ENCODE data around the gene ZDHHC14.
"Not testable (repeated sequence)": the region's sequence is repeated elsewhere in the genome, so short reads cannot be mapped to it uniquely, and the experiment has no call there.

Gene ZDHHC14

GRCh38 chr6:157709555-157709954, 328.6 kb downstream of the ZDHHC14 start:
- DNase-seq, result no peak

DNA sequence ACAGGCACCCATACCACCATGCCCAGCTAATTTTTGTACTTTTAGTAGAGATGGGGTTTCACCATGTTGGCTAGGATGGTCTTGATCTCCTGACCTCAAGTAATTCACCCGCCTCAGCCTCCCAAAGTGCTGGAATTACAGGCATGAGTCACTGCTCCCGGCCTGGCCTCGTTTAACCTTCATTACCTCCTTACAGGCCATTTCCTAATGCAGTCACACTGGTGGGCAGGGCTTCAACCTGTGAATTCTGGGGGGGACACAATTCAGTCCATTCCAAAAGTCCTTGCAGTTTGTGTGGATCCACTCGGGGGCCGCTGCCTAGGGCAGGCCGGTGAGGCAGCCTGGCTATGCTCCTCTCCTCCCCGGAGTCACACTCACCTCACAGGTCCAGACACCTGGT, 329.6 kb downstream of the ZDHHC14 start:
- no peak for DNase-seq

DNA sequence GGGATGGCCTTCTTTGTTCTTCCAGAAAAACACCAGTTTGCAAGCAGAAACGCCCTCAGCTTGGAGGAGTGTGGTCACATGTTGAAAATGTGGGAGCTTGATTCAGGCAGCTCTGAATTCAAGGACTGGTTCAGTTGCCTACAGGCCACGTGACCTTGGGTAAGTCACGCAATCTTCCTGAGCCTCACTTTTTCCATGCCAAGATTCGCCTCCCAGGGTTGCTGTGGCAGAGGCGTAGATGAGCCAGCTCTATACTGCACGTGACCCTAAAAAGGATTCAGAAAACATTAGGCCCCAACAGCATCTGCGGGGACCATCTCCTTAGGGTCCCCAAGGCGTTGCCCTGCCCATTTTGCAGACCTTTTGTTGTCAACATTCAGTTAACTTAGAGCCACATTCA, 330.1 kb downstream of the ZDHHC14 start:
- no peak for DNase-seq

DNA sequence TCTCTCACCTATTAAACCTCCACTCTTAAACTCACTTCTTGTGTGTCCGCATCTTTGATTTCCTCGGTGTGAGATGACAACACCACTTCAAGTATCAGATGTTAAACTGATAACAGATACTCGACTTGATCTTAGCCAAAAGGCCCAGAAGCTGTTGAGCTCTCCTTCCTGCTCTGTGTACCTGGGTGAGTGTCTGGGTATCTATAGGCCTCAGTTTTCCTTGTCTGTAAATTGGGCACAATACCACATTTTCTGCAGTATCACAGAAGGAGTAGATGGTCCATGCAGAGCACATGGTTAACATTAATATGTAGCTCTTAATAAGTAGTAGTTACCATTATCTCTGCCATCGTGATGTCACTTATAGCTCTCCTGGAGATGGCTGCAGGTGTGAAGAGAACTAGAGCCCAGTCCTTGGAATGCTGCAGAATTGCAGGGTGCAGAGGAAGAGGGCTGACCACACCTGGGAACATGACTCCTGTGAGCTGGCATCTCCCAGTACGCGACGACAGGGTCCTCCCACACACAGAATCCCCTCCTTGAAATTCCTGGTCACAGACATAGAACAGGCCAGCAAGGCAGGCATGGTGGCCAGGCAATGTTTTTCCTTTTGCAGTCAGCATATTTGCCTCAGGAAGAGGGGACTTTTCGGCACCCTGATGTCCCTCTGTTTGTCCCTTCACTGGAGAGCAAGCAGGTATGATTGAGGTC, 331.8 kb downstream of the ZDHHC14 start:
- DNase-seq, result no peak

DNA sequence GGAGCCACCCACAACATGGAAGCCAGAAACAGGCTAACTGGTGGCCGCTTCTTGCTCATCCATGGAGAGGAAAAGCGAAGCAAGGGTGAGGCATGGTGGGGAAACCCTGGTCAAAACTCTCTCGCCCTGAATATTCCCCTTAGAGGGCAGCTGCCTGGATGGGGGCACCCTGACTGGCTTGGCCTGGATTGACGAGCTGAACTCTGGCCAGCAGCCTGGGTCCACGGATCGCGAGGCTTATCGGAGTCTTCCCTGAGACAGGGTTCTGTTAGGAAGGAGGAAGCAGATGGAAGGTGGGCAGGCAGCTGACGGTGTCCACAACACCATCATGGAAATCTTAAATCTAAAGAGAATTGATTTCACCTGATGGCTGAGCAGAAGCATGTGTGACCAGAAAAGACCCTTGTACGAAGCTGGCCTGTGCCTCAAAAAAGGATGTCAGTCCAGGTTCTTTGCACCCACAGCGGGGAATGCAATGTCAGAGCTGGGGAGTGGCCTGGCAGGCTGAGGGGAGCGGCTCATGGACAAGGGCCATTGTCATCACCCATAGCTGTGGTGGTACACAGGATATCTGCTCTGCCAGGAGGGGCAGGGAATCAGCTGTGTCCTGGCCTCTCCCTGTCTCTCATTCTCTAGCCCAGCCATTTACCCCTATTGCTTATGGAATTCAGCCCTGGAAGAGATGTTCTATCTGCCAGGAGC, 332.6 kb downstream of the ZDHHC14 start:
- DNase-seq, result no peak

DNA sequence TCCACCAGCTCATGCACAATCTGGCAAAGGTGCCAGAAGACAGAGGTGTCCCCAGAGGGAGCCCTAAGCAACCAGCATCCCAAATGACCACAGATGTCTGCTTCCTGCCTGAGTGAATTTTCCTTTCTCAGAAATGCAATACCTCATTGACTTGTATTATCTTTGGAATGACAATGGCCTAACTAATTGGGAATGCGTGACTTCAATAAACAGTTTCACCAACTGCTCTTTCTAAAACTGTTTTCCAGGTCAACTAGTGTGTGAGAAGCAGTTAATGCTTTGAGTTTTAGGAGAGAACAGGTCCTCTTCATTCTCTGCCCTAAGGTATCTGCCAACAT, 333.1 kb downstream of the ZDHHC14 start:
- no peak for DNase-seq

DNA sequence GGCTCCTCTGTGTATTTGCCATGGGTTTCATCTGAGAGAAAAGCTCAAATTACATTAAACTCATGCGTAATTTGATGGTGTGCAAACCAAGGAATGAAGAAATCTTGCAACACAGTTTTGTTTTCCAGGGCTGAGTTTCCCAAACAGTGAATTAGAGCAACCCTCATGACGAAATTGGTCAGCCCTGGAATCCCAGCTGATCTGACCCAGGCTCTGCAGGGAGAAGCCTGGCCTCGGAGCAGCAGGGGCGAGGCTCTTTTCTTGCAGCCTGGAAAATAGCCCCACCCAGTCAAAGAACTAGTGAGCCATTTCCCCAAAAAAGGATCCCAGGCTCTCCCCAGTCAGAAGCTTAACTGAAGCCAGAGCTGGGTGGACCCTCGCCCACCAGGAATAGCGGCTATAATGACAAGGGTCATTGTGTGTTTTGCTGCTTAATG, 334.8 kb downstream of the ZDHHC14 start:
- DNase-seq, result no peak

DNA sequence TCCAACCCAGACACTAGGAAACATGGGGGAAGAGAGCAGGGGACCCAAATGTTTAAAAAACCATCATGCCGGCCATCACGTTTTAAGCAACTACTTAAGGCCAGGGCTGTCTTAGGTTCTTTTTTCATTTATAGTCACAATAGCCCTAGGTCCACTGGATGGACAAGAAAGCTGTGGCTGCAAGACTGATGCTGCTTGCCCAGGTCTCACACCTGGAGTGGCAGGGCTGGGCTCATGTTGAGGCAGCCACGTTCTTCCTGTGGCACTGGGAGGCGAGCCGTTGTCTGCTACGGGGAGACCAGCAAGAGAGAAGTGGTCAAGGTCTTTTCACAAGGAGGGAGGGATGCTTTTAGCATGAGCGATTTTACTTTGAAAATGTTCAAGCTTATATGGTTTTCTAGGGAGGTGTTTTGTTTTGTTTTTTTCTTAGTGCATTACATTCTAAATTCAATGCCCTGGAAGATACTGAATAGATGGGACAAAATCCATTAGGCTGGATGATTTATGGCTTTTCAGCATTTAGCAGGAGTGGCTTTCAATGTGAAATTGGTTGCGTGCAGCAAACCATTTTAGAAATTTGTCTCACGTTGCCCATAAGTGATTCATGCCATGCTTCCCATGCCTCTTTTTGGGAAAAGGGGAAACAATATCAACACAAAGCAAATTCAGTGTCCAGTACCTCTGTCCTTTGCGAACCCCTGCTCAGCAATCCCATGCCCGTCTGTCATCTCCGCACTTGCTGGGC, 335.4 kb downstream of the ZDHHC14 start:
- DNase-seq, result no peak

DNA sequence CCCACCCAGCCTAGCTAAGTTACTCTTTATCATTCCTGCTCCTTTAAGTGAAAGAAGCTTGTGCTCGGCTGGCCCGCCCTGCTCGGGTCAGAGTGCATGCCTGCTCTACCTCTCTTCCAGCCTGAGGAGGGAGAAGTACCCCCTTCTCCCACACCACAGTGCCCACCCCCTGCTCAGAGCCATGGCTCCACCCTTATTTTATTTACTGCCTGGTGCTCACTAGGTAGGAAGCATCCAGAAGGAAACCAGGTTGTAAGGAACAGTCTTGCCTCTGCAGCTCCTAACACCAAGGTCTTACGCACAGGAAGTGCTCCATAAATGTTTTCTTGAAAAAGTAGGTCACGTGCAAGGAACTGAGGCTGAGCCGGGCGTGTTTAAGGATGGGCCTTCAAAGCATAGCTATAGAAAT, 336.4 kb downstream of the ZDHHC14 start:
- no peak for DNase-seq

GRCh38 chr6:157718503-157719187, 337.7 kb downstream of the ZDHHC14 start:
- no peak for DNase-seq

- not testable (repeated sequence) for DNase-seq
Measured at GRCh38 chr6:157720964-157721363, 340.0 kb downstream of the ZDHHC14 start.

- DNase-seq, result no peak
Measured at GRCh38 chr6:157721426-157721825, 340.4 kb downstream of the ZDHHC14 start.

- no peak for DNase-seq
Measured at GRCh38 chr6:157721830-157722229, 340.8 kb downstream of the ZDHHC14 start.

- no peak for DNase-seq
Measured at GRCh38 chr6:157723376-157723775, 342.4 kb downstream of the ZDHHC14 start.

- no peak for DNase-seq
Measured at GRCh38 chr6:157724138-157724820, 343.3 kb downstream of the ZDHHC14 start.

GRCh38 chr6:157724960-157725741, 344.2 kb downstream of the ZDHHC14 start:
- no peak for DNase-seq

DNA sequence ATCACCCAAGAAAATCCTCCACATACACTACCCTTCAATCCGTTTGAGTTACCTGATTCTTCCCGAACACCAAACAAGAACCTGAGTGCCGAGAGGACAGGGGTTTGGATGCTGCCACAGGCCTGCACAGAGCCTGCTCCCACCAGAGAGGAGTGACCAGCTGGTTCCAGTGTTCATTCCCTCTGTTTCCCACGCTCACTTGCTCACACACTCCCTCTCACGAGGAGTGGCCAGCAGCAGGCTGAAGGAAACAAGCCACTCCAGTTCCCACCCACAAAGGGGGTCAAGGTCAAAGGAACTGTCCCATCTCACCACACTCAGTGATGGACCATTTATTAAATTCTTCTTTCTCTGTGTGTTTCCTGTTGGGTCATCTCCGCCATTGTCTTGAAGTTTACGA, 344.8 kb downstream of the ZDHHC14 start:
- no peak for DNase-seq

- no peak for DNase-seq
Measured at GRCh38 chr6:157726892-157727628, 346.1 kb downstream of the ZDHHC14 start.
